Spleen (tissue), 11 donors: ENCODE data around the gene CHSY3. TPM values are rescaled to one million over a fixed set of nuclear protein-coding genes. Genes with fewer than 3 reads are reported as not detected.

ENCODE experiments used
- DNase-seq: peaks from one replicate; pipeline ENCODE4 v3.0.0-alpha.2; 2020
- H3K27ac ChIP-seq, 8 donors: fragments of 200-600 bp; sonication (generic) in 7 of 8; 1 replicate in 4 of 8; 2 replicates in 4 of 8; pipeline versions ENCODE4 v1.5.0 to v1.8.0; 2016 to 2021; ENCODE audit warnings: inconsistent platforms in 4 of 8, mild to moderate bottlenecking in 4 of 8, moderate library complexity in 1 of 8
- H3K27me3 ChIP-seq, 7 donors: fragments of 200-600 bp; sonication (generic) in 6 of 7; replicated peaks in 1 of 7; 1 replicate in 4 of 7; 2 replicates in 3 of 7; pipeline versions ENCODE4 v1.5.0 to v1.8.0; 2016 to 2021; ENCODE audit warnings: inconsistent platforms in 3 of 7, mild to moderate bottlenecking in 1 of 7
- H3K36me3 ChIP-seq, 6 donors: fragments of 200-600 bp; sonication (generic) in 5 of 6; 1 replicate in 4 of 6; 2 replicates in 2 of 6; pipeline versions ENCODE4 v1.5.0 to v1.8.0; 2016 to 2021; ENCODE audit warnings: inconsistent platforms in 2 of 6
- H3K4me1 ChIP-seq, 6 donors: fragments of 200-600 bp; sonication (generic) in 5 of 6; 1 replicate in 3 of 6; 2 replicates in 3 of 6; pipeline versions ENCODE4 v1.5.0 to v1.8.0; 2016 to 2021; ENCODE audit warnings: inconsistent platforms in 3 of 6
- H3K4me3 ChIP-seq, 8 donors: fragments of 200-600 bp; sonication (generic) in 7 of 8; 1 replicate in 4 of 8; 2 replicates in 4 of 8; pipeline versions ENCODE4 v1.5.0 to v1.8.0; 2016 to 2021; ENCODE audit warnings: inconsistent platforms in 4 of 8, mild to moderate bottlenecking in 4 of 8, moderate library complexity in 2 of 8
- H3K9me3 ChIP-seq, 8 donors: fragments of 200-600 bp; sonication (generic) in 7 of 8; 1 replicate in 4 of 8; 2 replicates in 4 of 8; pipeline versions ENCODE4 v1.5.0 to v1.8.0; 2016 to 2021; ENCODE audit warnings: inconsistent platforms in 4 of 8
- POLR2A ChIP-seq, 3 donors: fragments of 450-650 bp; IDR thresholded peaks; one replicate each; pipeline ENCODE4 v1.5.1; 2017; ENCODE audit warnings: antibody characterized with exemption in 3 of 3, mild to moderate bottlenecking in 1 of 3
- POLR2AphosphoS5 ChIP-seq, 3 donors: sonication (generic); formaldehyde crosslinking; IDR thresholded peaks; one replicate each; pipeline ENCODE4 v1.5.1; 2017; ENCODE audit warnings: antibody characterized with exemption in 3 of 3
- WGBS, 5 donors: extraction: QIAGEN DNeasy Blood & Tissue Kit in 3 of 5; methylation state at CpG; one replicate each; pipeline versions ENCODE4 v1.1.5 to v1.1.7; 2013 to 2018; 5-methylcytosine and 5-hydroxymethylcytosine counted together
- intact Hi-C: fragments of 100-400 bp; cut with DNase I; formaldehyde crosslinking; loops from one replicate; pipeline ENCODE4 v1.15.0; 2023; ENCODE audit warnings: low total_unique reads
- polyA plus RNA-seq, 3 donors: library from polyadenylated mRNA; stranded (reverse); fragments of 200-250 nt; gene quantifications; one replicate each; pipeline ENCODE4 v1.2.1, GENCODE V29; 2013
- total RNA-seq, 7 donors: library from RNA; depleted of rRNA in 3 of 7; stranded (reverse); fragments of >200 nt in 3 of 7; fragmentation: NEBNext Ultra II Directional in 4 of 7; extraction: Animal tissue kit (Norgen Biotek cat#: 25700) in 4 of 7; gene quantifications; one replicate each; pipeline versions ENCODE4 v1.1.0 to v1.2.1, GENCODE V29; 2016 to 2021
- TF ChIP-seq, protein P1 (sequence below), 11 experiments: fragments of 200-600 bp in 7 of 11; fragments of 450-650 bp in 4 of 11; sonication (generic) in 4 of 11; IDR thresholded peaks in 8 of 11; conservative IDR thresholded peaks in 3 of 11; 1 replicate in 7 of 11; 2 replicates in 4 of 11; pipeline versions ENCODE4 v1.4.0 to v1.8.0; 2016 to 2021; ENCODE audit warnings: antibody characterized with exemption in 11 of 11, inconsistent platforms in 4 of 11, mild to moderate bottlenecking in 1 of 11
- donor health status: healthy with polysubstance abuse.
- donor health status: DM: no; HTN: no; CAD: no; lungs with moderate emphysema.
- donor health status: DM: no; HTN: no; CAD: no.
- donor health status: Bipolar disorder and iron deficiency.
- donor health status: healthy.
- donor health status: DM: no; HTN: no; CAD: no.
- donor health status: DM: yes; HTN: yes; CAD: no.

CHSY3 gene
- total and polyA plus RNA-seq, 10 donors: 0.07 to 3.0 (median 1.5) TPM

DNA sequence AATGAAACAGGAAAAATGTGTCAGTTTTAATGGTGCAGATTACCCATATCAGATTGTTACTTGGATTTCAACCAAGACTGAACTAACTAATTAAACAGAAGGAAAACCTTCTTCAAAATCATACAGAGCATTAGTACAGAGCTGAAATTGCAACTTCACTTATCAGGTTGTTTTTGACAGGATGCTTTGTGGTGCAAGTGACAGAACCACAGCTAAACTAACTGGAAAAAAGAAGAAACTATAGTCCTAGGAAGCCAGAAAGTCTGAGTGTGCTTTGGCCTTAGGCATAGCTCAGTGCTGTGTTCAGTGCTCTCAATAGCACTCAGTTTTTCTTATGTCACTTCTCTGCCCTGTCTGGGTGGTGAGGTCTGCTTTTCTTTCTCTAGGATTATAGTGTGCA, 267.4 kb downstream of the CHSY3 start:
- intact Hi-C loops: no loop called here
- no peak for DNase-seq
- peaks cover 0 to 15% (median 10%) of the 10 kb centered on the region in 8 donors for H3K9me3 ChIP-seq
- H3K4me1 ChIP-seq: no peaks in the 10 kb centered on the region
- no peak overlapping the region for H3K27ac ChIP-seq
- TF ChIP-seq, protein P1, sequence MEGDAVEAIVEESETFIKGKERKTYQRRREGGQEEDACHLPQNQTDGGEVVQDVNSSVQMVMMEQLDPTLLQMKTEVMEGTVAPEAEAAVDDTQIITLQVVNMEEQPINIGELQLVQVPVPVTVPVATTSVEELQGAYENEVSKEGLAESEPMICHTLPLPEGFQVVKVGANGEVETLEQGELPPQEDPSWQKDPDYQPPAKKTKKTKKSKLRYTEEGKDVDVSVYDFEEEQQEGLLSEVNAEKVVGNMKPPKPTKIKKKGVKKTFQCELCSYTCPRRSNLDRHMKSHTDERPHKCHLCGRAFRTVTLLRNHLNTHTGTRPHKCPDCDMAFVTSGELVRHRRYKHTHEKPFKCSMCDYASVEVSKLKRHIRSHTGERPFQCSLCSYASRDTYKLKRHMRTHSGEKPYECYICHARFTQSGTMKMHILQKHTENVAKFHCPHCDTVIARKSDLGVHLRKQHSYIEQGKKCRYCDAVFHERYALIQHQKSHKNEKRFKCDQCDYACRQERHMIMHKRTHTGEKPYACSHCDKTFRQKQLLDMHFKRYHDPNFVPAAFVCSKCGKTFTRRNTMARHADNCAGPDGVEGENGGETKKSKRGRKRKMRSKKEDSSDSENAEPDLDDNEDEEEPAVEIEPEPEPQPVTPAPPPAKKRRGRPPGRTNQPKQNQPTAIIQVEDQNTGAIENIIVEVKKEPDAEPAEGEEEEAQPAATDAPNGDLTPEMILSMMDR (IDR thresholded peaks at IDR 0.05 in 8 of 11, conservative IDR thresholded peaks at IDR 0.05 in 3 of 11): no peak
- no peak for TF ChIP-seq POLR2AphosphoS5 (IDR thresholded peaks at IDR 0.05)
- TF ChIP-seq POLR2A (IDR thresholded peaks at IDR 0.05): no peak
- H3K4me3 ChIP-seq: no peak overlapping the region
- no peaks in the 10 kb centered on the region for H3K36me3 ChIP-seq
- H3K27me3 ChIP-seq: no peaks in the 10 kb centered on the region

DNA sequence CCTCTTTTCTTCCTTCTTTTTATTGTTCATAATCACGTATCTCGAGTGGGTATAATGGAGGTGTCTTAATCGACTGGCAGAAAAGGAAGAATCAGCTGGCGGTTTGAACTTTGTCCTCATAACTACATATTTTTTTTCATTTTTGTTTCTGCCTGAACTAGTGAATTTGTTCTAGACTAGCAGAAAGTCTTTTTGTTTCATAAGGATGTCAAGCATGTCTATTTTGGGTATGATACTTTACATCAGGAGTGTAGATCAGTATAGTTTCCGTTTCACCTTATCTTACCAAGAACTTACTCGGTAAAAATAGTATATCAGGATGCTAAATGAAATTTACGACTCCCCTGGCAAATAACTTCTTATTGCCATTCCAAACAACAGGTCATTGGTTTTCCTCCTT, 278.9 kb downstream of the CHSY3 start:
- 81 to 90% (median 82%) methylated on average over 7 of the region's 7 CpGs for WGBS, 5 donors
- TF ChIP-seq POLR2AphosphoS5 (IDR thresholded peaks at IDR 0.05): no peak
- no peak for TF ChIP-seq POLR2A (IDR thresholded peaks at IDR 0.05)
- TF ChIP-seq, protein P1 (IDR thresholded peaks at IDR 0.05 in 8 of 11, conservative IDR thresholded peaks at IDR 0.05 in 3 of 11): no peak
- DNase-seq: no peak

DNA sequence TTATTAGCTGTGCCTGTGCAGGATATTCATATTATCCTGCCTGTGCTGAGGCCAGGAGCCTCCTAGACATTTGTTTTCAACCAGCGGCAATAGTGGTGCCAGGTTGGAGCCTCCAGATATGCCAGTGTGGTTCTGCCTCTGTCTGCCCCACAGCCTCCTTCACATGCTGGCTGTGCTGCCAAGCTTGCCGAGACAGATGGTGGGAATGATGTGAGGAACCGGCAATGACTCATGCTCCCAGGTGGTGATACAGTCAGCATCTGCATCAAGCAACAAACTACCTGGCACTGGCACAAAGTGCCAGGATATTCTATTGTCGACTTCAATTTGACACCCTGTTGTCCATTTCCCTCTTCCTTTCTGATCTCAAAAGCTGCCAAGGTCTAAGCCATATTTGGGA, 285.7 kb downstream of the CHSY3 start:
- no peak overlapping the region for H3K27ac ChIP-seq
- TF ChIP-seq, protein P1 (IDR thresholded peaks at IDR 0.05 in 8 of 11, conservative IDR thresholded peaks at IDR 0.05 in 3 of 11): no peak
- TF ChIP-seq POLR2AphosphoS5 (IDR thresholded peaks at IDR 0.05): no peak
- no peak for TF ChIP-seq POLR2A (IDR thresholded peaks at IDR 0.05)
- H3K27me3 ChIP-seq: no peaks in the 10 kb centered on the region
- H3K9me3 ChIP-seq: no peaks in the 10 kb centered on the region
- H3K4me3 ChIP-seq: no peak overlapping the region
- intact Hi-C loops: no loop called here
- no peaks in the 10 kb centered on the region for H3K36me3 ChIP-seq
- no peaks in the 10 kb centered on the region for H3K4me1 ChIP-seq
- DNase-seq: no peak
- WGBS, 5 donors: 85 to 93% (median 90%) methylated on average over 4 of the region's 4 CpGs

More for the DNA sequence above, 278.9 kb downstream of the CHSY3 start:
- Histone ChIP-seq H3K4me3 (no peak overlapping the region), H3K9me3 (no peaks in the 10 kb centered on the region), H3K36me3 (no peaks in the 10 kb centered on the region), H3K27ac (no peak overlapping the region), H3K4me1 (no peaks in the 10 kb centered on the region), H3K27me3 (no peaks in the 10 kb centered on the region)
- intact Hi-C loops: no loop called here

DNA sequence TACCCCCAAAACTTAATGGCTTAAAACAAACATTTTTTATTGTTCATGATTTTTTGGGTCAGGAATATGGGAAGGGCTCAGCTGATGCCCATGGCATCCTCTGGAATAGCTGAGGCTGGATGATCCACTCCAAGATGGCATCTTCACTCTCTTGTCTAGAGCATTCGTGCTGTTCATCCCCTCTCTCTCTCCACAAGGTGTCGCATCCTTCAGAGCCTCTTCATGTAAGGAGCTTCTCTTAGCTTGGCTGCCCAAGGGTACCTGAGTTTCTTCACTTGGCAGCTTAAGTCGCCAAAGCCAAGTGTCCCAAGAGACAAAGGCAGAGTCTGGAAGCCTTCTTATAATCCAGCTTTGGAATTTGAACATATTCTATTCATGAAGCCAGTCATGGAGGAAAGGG, 294.7 kb downstream of the CHSY3 start:
- Histone ChIP-seq H3K27ac (no peak overlapping the region), H3K4me3 (no peak overlapping the region), H3K36me3 (no peaks in the 10 kb centered on the region), H3K27me3 (no peaks in the 10 kb centered on the region), H3K9me3 (peaks cover 0 to 13% (median 0%) of the 10 kb centered on the region in 8 donors), H3K4me1 (no peaks in the 10 kb centered on the region)
- no peak for DNase-seq
- TF ChIP-seq, protein P1 (IDR thresholded peaks at IDR 0.05 in 8 of 11, conservative IDR thresholded peaks at IDR 0.05 in 3 of 11): no peak
- TF ChIP-seq POLR2A (IDR thresholded peaks at IDR 0.05) (no peak), POLR2AphosphoS5 (IDR thresholded peaks at IDR 0.05) (no peak)
- WGBS, 5 donors: 69 to 80% (median 76%) methylated on average over 3 of the region's 3 CpGs
- intact Hi-C loops: no loop called here
